Activated CD4-positive, alpha-beta T cell treated with anti-CD3 and anti-CD28 coated beads for 24 hours (primary cell): ENCODE results near the gene MPST.
"Not testable (repeated sequence)": the region's sequence is repeated elsewhere in the genome, so short reads cannot be mapped to it uniquely, and the experiment has no call there.

Source experiments
- DNase-seq, 2 donors: peaks; one replicate each; pipeline ENCODE4 v3.0.0-alpha.2; 2020; ENCODE audit warnings: low read depth in 2 of 2

Gene MPST

GRCh38 chr22:37060801-37061610 lies 41.5 kb downstream of the MPST start:
- DNase-seq, result peak; percentile 34 to 58

- no peak for DNase-seq
These were observed 42.3 kb downstream of the MPST start for GRCh38 chr22:37061611-37062375.

GRCh38 chr22:37062376-37062675 lies 42.8 kb downstream of the MPST start:
- no peak for DNase-seq

- DNase-seq, result no peak
These were observed 43.3 kb downstream of the MPST start for GRCh38 chr22:37062702-37063381.

GRCh38 chr22:37063431-37064420 lies 44.2 kb downstream of the MPST start:
- no peak for DNase-seq

- DNase-seq, result no peak
These were observed 45.0 kb downstream of the MPST start for GRCh38 chr22:37064553-37064952.

- DNase-seq, result no peak
These were observed 45.6 kb downstream of the MPST start for GRCh38 chr22:37065180-37065579.

- no peak for DNase-seq
These were observed 46.4 kb downstream of the MPST start for GRCh38 chr22:37065961-37066360.

GRCh38 chr22:37067428-37067827 lies 47.9 kb downstream of the MPST start:
- DNase-seq, result no peak

GRCh38 chr22:37068859-37069258 lies 49.3 kb downstream of the MPST start:
- DNase-seq, result no peak

- DNase-seq, result no peak
These were observed 49.8 kb downstream of the MPST start for GRCh38 chr22:37069319-37069718.

- no peak for DNase-seq
These were observed 50.2 kb downstream of the MPST start for GRCh38 chr22:37069719-37070118.

- DNase-seq, result no peak
These were observed 50.8 kb downstream of the MPST start for GRCh38 chr22:37070334-37070733.

- DNase-seq, result no peak
These were observed 51.2 kb downstream of the MPST start for GRCh38 chr22:37070744-37071143.

- DNase-seq, result not testable (repeated sequence)
These were observed 52.5 kb downstream of the MPST start for GRCh38 chr22:37071850-37072592.

- no peak for DNase-seq
These were observed 53.1 kb downstream of the MPST start for GRCh38 chr22:37072673-37073072.

GRCh38 chr22:37074537-37074936 lies 55.0 kb downstream of the MPST start:
- no peak for DNase-seq

- no peak for DNase-seq
These were observed 55.5 kb downstream of the MPST start for GRCh38 chr22:37075046-37075445.

- no peak for DNase-seq
These were observed 56.4 kb downstream of the MPST start for GRCh38 chr22:37075822-37076433.

GRCh38 chr22:37077802-37078448 lies 58.4 kb downstream of the MPST start:
- DNase-seq, result peak; percentile 83 to 87
